PC-3 (cell line): Measurements from ENCODE around the gene SLC9A9. TPM values are rescaled to one million over a fixed set of nuclear protein-coding genes. Genes with fewer than 3 reads are reported as not detected.

Experiments
- ATAC-seq: fragments of 200-7000 bp; cut with Tn5 transposase; 2 replicates; pipeline ENCODE4 v1.9.1; 2020; ENCODE audit warnings: mild to moderate bottlenecking, moderate library complexity
- BruUV-seq: library from RNA; stranded (reverse); fragments of 400-500 nt; replicated peaks from 2 replicates; lab custom pipeline; 2021; lab: Mats Ljungman, UMichigan
- CTCF ChIA-PET: fragments of 300-600 bp; sonication (Branson Sonifier 250); formaldehyde crosslinking; loops from one replicate; lab custom pipeline; 2022; ENCODE audit warnings: antibody characterized with exemption; lab: Charles Lee
- POLR2A ChIA-PET: fragments of 300-600 bp; sonication (Branson Sonifier 250); formaldehyde crosslinking; loops from one replicate; lab custom pipeline; 2022; ENCODE audit warnings: antibody characterized with exemption; ENCODE audit not compliant: unreplicated experiment; lab: Charles Lee
- DNase-seq: peaks from one replicate; pipeline ENCODE4 v3.0.0-alpha.2; 2015
- H2AFZ ChIP-seq: fragments of 300-600 bp; sonication (generic); 2 replicates; pipeline ENCODE4 v1.6.0; 2016; ENCODE audit warnings: antibody characterized with exemption, low read length
- H3F3A ChIP-seq: fragments of 300-600 bp; sonication (generic); one replicate; pipeline ENCODE4 v1.6.0; 2017; ENCODE audit warnings: antibody characterized with exemption, low read length, control low read depth, mild to moderate bottlenecking; ENCODE audit not compliant: unreplicated experiment
- H3K27ac ChIP-seq: fragments of 300-600 bp; sonication (generic); 2 replicates; pipeline ENCODE4 v1.5.1; 2016; ENCODE audit warnings: mild to moderate bottlenecking, low read length
- H3K27me3 ChIP-seq: fragments of 300-600 bp; sonication (generic); 2 replicates; pipeline ENCODE4 v1.6.1; 2016; ENCODE audit warnings: low read length, mixed read lengths
- H3K36me3 ChIP-seq: fragments of 300-600 bp; sonication (generic); 2 replicates; pipeline ENCODE4 v1.6.1; 2016; ENCODE audit warnings: low read depth, mixed run types, low read length, mixed read lengths
- H3K4me1 ChIP-seq: fragments of 300-600 bp; sonication (generic); 2 replicates; pipeline ENCODE4 v1.5.1; 2016; ENCODE audit warnings: low read length; ENCODE audit not compliant: insufficient read depth
- H3K4me2 ChIP-seq: fragments of 300-600 bp; sonication (generic); 2 replicates; pipeline ENCODE4 v1.6.0; 2016; ENCODE audit warnings: low read length
- H3K4me3 ChIP-seq: fragments of 300-600 bp; sonication (generic); 2 replicates; pipeline ENCODE4 v1.5.1; 2016; ENCODE audit warnings: mild to moderate bottlenecking, low read length, mixed read lengths
- H3K79me2 ChIP-seq: fragments of 300-600 bp; sonication (generic); 2 replicates; pipeline ENCODE4 v1.6.1; 2017; ENCODE audit warnings: low read length, mixed read lengths
- H3K9ac ChIP-seq: fragments of 300-600 bp; sonication (generic); 2 replicates; pipeline ENCODE4 v1.6.0; 2016; ENCODE audit warnings: mild to moderate bottlenecking, low read length
- H3K9me2 ChIP-seq: fragments of 300-600 bp; sonication (generic); replicated peaks from 2 replicates; pipeline ENCODE4 v1.6.1; 2016; ENCODE audit warnings: mixed run types, low read length, mixed read lengths
- H3K9me3 ChIP-seq: fragments of 300-600 bp; sonication (generic); 2 replicates; pipeline ENCODE4 v1.6.1; 2016; ENCODE audit warnings: low read length, mixed read lengths
- H4K20me1 ChIP-seq: fragments of 300-600 bp; sonication (generic); 2 replicates; pipeline ENCODE4 v1.6.1; 2016; ENCODE audit warnings: low read length, mixed read lengths
- CTCF ChIP-seq: fragments of 300-600 bp; sonication (generic); conservative IDR thresholded peaks from 2 replicates; pipeline ENCODE4 v1.5.1; 2017; ENCODE audit warnings: antibody characterized with exemption, low read depth, mild to moderate bottlenecking, low read length
- EZH2 ChIP-seq: fragments of 300-600 bp; sonication (generic); IDR thresholded peaks from one replicate; pipeline ENCODE4 v1.6.1; 2017; ENCODE audit warnings: antibody characterized with exemption, mild to moderate bottlenecking, low read length; ENCODE audit not compliant: unreplicated experiment
- EZH2phosphoT487 ChIP-seq: fragments of 300-600 bp; sonication (generic); IDR thresholded peaks from 2 replicates; pipeline ENCODE4 v1.6.1; 2018; ENCODE audit warnings: mild to moderate bottlenecking, antibody characterized with exemption, low read length, borderline replicate concordance
- intact Hi-C: fragments of 100-400 bp; cut with micrococcal nuclease; formaldehyde crosslinking; loops from 2 replicates; pipeline ENCODE4 v1.9.0; 2023
- total RNA-seq: library from RNA; depleted of rRNA; stranded (reverse); fragments of >200 nt; gene quantifications from 2 replicates; pipeline ENCODE4 v1.2.3, GENCODE V29; 2014

The SLC9A9 gene
- total RNA-seq, 1 experiment from 2014 or later: 0.07 TPM

- no peak overlapping the region for H3K27ac ChIP-seq
- no peak overlapping the region for H3K4me3 ChIP-seq
- no peaks in the 10 kb centered on the region for H3F3A ChIP-seq
- POLR2A ChIA-PET: no interaction called here
- H3K4me1 ChIP-seq: no peaks in the 10 kb centered on the region
- H2AFZ ChIP-seq: no peak overlapping the region
- H3K27me3 ChIP-seq: no peaks in the 10 kb centered on the region
- no peak overlapping the region for H3K9ac ChIP-seq
- no peaks in the 10 kb centered on the region for H3K36me3 ChIP-seq
- no peak for DNase-seq
- H3K9me2 ChIP-seq: no peaks in the 10 kb centered on the region
- no peak for ATAC-seq
- H3K79me2 ChIP-seq: no peaks in the 10 kb centered on the region
- no peaks in the 10 kb centered on the region for H3K9me3 ChIP-seq
- BruUV-seq: no TSS peak
- no peaks in the 10 kb centered on the region for H4K20me1 ChIP-seq
- intact Hi-C loops: no loop called here
- CTCF ChIA-PET: no interaction called here
- no peak overlapping the region for H3K4me2 ChIP-seq
- TF ChIP-seq EZH2phosphoT487 (no peak), CTCF (no peak), EZH2 (no peak)
These were observed 170.8 kb downstream of the SLC9A9 start for GRCh38 chr3:143677430-143677829.

- no peak for TF ChIP-seq CTCF
- TF ChIP-seq EZH2phosphoT487: no peak
- no peak for TF ChIP-seq EZH2
- Histone ChIP-seq H3K9me2 (no peaks in the 10 kb centered on the region), H2AFZ (no peak overlapping the region), H3K27me3 (no peaks in the 10 kb centered on the region), H3K4me2 (no peak overlapping the region), H4K20me1 (no peaks in the 10 kb centered on the region), H3K9ac (no peak overlapping the region), H3K27ac (no peak overlapping the region), H3F3A (no peaks in the 10 kb centered on the region), H3K4me1 (no peaks in the 10 kb centered on the region), H3K79me2 (no peaks in the 10 kb centered on the region), H3K36me3 (no peaks in the 10 kb centered on the region), H3K9me3 (no peaks in the 10 kb centered on the region), H3K4me3 (no peak overlapping the region)
- no TSS peak for BruUV-seq
- POLR2A ChIA-PET: no interaction called here
- intact Hi-C loops: no loop called here
- peak; percentile 57 for ATAC-seq
- CTCF ChIA-PET: no interaction called here
- DNase-seq: no peak
These were observed 171.5 kb downstream of the SLC9A9 start for GRCh38 chr3:143676747-143677146.

GRCh38 chr3:143676021-143676420 is 172.2 kb downstream of the SLC9A9 start:
- intact Hi-C loops: no loop called here
- H3K4me3 ChIP-seq: no peak overlapping the region
- no peaks in the 10 kb centered on the region for H3K9me2 ChIP-seq
- H3K36me3 ChIP-seq: no peaks in the 10 kb centered on the region
- no peaks in the 10 kb centered on the region for H3K4me1 ChIP-seq
- BruUV-seq: no TSS peak
- no peaks in the 10 kb centered on the region for H3K9me3 ChIP-seq
- ATAC-seq (no peak), DNase-seq (no peak)
- no peak overlapping the region for H3K9ac ChIP-seq
- ChIA-PET POLR2A (interaction anchor here (0.6 kb wide), 1 partner anchor 419 kb away, joined by 5 read pairs; no protein-coding TSS in a partner anchor), CTCF (interaction anchor here (0.6 kb wide), 1 partner anchor 605 kb away, joined by 3 read pairs; no protein-coding TSS in a partner anchor)
- no peak overlapping the region for H3K4me2 ChIP-seq
- TF ChIP-seq EZH2phosphoT487 (no peak), CTCF (no peak), EZH2 (no peak)
- H3K27ac ChIP-seq: no peak overlapping the region
- H4K20me1 ChIP-seq: no peaks in the 10 kb centered on the region
- H3K79me2 ChIP-seq: no peaks in the 10 kb centered on the region
- no peaks in the 10 kb centered on the region for H3F3A ChIP-seq
- H3K27me3 ChIP-seq: no peaks in the 10 kb centered on the region
- no peak overlapping the region for H2AFZ ChIP-seq
